GM21576 (cell line): Measurements from ENCODE around the gene LARP7.
"Not testable (repeated sequence)": the region's sequence is repeated elsewhere in the genome, so short reads cannot be mapped to it uniquely, and the experiment has no call there.

Experiments used
- ATAC-seq: cut with Tn5 transposase; IDR thresholded peaks from one replicate; pipeline ENCODE4 v1.9.1; 2021; ENCODE audit warnings: mild to moderate bottlenecking, moderate library complexity; ENCODE audit not compliant: unreplicated experiment

The LARP7 gene

DNA sequence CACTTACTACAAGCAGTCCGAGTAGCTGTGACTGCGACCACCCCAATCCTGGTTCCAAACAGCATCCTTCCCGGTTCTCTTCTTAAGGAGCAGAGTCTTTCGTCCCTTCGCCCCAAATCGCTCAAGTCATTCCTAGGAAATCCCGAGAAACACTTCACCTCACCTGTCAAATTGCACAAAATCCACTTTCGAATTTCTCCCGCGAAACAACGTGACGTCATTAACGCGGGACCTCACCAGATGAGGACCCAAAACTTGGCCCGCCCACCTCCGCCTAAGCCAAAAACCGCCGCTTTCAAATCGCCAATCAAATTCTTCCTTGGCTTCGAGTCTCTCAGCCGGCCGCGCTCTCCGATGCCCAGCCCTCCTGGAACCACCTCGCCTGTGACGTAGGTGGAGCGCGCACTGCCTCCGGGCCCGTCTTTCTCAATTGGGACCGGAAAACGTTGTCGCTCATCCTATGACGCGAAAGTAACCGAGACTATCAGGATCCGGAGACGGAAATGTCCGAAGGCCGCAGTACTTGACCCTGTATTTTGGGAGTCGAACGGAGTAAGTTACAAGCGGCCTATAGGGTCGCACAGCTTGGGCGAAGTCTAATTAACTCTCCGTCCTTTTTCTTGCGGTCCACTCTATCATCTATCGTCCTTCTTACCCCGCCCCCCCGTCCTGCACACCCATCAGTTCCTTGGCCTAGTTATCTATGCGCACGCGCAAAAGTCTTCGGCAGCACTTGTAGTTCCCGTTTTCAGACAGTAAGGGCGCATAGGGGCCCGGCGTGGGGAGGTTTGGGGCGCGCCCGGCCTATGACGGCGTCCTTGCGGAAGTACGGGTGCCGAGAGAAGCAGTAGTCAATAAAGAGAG, at the start of gene LARP7, which contains the start of gene ZGRF1:
Gene LARP7 (plus strand): TSS at position 456 of the 864 bp plus-strand sequence. CDS start 7,527 bp downstream, outside the sequence.
Gene ZGRF1 (minus strand): TSS at position 222 of the 864 bp plus-strand sequence. CDS start 3,733 bp downstream, outside the sequence.
- ATAC-seq: peak; percentile 89

DNA sequence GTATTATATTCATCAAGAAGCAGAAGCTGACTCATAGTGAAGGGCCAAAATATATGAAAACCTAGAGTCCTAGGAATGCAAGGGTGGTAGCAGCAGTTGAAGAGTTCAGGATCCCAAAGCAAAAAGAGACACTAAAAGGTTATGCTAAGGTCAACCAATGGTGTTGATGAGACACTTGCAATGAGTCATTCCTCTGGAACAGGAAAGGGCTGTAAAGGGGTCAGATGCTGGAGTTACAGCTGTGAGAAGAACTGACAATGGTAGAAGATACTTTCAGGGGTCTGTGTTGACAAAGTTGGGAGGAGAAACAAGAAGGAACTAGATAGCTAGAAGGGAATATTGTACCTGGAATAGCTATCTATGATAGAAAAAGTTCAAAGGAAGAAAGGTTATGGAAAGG, 47.7 kb upstream of the LARP7 start:
- no peak for ATAC-seq

- ATAC-seq: no peak
These were observed 45.4 kb upstream of the LARP7 start for GRCh38 chr4:112591593-112591992.

DNA sequence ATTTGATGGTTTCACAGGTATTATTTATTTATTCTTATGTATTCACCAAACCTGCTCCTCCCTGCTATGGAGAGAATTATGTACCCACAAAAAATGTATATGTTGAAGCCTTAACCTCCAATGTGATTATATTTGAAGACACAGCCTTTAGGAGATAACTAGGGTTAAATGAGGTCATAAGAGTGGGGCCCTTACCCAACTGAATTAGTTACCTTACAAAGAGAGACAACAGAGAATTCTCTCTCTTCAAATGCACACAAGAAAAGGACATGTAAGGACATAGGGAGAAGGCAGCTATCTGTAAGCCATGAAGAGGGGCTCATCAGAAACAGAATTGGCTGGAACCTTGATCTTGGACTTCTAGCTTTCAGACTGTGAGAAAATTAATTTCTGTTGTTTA, 44.2 kb upstream of the LARP7 start:
- ATAC-seq: no peak

DNA sequence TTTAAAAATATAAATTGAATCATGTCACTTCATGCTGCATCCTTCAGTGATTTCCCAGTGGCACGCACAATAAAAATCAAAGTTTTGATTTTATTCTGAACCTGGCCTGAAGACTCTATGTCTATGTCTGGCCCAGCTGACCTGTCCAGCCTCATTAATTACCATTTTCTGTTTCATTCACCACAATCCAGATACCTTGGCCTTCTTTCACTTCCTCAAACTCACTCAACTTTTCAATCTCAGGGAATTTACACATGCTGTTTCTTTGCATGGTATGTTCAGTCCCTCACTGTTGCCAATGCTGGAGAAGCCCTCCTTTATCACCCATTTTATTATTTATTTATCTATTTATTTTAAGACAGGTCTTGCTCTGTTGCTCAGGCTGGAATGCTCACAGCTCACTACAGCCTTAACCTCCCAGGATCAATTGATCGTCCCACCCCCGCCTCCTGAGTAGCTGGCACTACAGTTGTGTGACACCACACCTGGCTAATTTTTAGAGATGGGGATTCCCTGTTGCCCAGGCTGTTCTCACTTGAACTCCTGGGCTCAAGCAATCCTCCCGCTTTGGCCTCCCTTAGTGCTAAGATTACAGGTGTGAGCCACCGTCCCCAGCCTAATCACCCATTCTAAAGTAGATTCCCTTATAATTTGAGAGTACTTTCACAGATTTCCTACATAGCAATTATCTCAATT, 43.4 kb upstream of the LARP7 start:
- ATAC-seq: peak; percentile 57

- no peak for ATAC-seq
These were observed 42.0 kb upstream of the LARP7 start for GRCh38 chr4:112594993-112595392.

- no peak for ATAC-seq
These were observed 32.4 kb upstream of the LARP7 start for GRCh38 chr4:112604589-112604988.

DNA sequence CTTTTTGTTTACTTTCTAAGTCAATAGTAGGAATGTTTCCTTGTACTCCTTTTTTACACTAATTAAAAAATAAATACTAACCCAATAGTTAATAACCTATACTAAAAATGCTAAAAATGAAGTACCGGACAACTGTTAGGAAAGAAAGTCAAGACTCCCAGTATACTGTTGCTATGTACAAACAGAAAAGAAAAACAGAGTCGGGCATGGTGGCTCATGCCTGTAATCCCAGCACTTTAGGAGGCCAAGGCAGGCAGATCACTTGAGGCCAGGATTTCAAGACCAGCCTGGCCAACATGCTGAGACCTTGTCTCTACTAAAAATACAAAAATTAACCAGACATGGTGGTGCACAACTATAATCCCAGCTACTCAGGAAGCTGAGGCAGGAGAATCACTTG, 24.1 kb upstream of the LARP7 start:
- not testable (repeated sequence) for ATAC-seq

DNA sequence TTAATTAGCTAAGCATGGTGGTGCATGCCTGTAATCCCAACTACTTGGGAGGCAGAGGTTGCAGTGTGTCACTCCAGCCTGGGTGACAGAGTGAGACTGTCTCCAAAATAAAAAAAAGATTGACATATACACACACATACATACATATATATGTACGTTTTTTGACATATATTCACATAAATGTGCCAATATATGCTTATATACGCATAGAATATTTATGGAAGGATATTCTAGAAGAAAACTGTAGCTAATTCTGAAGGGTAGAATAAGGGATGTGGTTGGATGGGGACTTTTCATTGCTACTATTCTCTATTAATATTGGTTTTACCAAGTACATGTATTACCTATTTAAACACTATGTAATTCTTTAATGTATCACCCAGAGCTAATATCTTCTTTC, 20.0 kb upstream of the LARP7 start:
- no peak for ATAC-seq

DNA sequence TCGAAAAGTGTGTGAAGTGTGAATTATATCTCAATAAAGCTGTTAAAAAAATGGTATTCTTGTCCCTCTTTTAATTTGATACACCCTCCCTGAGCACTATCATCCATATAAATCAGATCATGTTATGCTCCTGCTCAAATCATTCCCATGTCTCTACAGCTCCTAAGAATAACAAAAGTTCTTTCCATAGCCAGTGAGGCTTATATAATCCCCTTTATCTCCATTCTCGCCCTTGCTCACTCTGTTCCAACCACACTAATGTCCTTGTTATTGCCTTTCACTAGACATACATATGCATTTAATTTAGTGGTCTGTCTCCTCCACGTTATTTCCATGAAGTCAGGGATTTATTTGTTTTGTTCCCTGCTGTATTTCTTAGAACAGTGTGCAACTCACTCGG, 10.7 kb upstream of the LARP7 start:
- ATAC-seq: no peak

DNA sequence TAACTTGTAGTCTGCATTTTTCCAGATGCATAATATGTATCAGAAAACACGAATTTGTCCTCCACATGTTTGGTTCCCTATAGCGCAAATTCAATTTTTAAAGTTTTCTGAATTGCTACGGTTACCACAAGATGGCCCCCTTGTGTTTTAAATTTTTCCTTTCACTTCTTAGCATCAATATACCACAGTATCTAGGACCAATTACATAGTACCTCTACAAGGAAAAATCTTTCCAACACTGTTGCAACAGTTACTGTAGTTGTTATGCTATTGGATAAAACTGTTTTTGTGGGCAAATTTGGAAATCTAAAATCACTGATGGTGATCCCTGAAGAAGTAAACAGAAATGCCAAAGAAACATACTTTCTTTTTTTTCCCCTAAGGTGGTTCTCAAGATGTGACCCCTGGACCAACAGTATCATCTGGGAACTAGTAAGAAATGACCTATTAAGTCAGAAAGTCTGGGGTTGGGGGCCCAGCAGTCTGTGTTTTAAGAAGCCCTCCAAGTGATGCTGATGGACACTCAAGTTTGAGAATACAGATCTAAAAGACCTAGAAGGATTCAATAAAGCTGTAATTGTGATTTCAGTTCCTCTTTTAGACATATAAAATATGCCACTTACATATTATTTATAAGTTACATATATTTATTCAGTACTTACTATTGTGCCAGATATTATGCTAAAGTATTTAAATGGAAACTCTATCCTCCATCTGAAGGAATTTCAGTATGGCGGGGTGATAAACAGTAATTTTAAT, 3.3 kb upstream of the LARP7 start:
- no peak for ATAC-seq

GRCh38 chr4:112637552-112637866, 566 bp downstream of the LARP7 start:
- no peak for ATAC-seq

DNA sequence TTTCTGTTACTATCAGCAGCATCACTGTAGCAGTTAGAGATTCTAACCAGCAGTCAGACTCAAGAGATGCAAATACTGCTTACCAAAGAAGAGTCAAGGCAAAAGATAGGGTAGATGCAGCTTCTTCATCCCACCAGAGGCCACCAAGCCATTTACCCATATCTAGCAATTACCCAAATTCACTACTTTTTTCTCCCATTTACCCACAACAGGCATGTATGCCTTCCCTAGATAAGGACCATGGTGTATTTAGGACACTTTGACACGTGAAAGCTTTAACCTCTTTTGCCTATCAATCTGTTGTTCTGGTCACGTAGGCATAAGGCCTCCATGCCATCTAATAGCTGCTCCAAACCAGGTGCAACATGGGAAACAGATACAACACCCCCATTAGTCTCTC, 5.6 kb downstream of the LARP7 start:
- ATAC-seq: no peak

GRCh38 chr4:112644595-112645535, 7.9 kb downstream of the LARP7 start:
- not testable (repeated sequence) for ATAC-seq

- no peak for ATAC-seq
These were observed 8.8 kb downstream of the LARP7 start for GRCh38 chr4:112645541-112646329.

DNA sequence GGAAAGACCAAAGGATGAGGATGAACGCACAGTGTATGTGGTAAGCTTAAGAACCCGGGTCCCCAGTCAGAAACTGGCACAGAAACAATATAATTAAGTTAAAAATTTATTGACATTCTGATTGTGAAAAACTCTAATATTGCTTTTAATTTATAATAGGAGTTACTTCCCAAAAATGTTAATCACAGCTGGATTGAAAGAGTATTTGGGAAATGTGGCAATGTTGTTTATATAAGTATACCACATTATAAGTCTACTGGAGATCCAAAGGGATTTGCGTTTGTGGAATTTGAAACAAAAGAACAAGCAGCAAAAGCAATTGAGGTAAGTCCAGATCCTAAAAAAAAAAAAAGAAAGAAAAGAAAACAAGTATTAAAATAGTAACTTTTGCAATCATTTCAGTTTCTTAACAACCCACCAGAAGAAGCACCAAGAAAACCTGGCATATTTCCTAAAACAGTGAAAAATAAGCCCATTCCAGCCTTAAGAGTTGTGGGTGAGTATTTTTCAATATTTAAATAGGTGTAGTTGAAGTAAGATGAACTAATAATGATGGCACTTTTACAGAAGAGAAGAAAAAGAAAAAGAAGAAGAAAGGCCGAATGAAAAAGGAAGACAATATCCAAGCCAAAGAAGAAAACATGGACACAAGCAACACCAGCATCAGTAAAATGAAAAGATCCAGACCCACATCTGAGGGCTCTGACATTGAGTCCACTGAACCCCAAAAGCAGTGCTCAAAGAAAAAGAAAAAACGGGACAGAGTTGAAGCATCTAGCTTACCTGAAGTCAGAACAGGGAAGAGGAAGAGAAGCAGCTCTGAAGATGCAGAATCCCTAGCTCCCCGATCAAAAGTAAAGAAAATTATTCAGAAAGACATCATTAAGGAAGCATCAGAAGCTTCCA, 9.9 kb downstream of the LARP7 start:
- no peak for ATAC-seq

DNA sequence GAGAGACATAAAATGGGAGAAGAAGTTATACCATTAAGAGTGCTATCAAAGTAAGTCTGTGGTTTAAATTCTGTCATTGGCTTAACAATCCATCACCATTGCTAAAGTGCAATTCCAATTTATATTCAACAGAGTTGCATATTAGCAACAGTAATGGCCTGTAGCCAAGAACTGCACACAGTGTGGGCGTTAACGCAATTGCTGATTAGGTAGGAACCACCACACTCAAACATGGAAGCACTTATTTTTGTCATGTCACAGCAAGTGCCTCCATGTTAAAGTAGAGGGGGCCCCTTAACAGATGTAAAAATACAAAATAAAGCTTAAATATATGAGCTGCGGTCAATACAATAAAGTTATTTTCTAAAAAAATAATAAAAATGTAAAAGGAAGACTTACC, 10.8 kb downstream of the LARP7 start:
- no peak for ATAC-seq

GRCh38 chr4:112648263-112649054, 11.5 kb downstream of the LARP7 start:
- ATAC-seq: no peak
